Ramos (cell line): ENCODE measurements around the gene ARID5B.

Source experiments
- in situ Hi-C: fragments of 300-500 bp; cut with MboI; formaldehyde crosslinking; loops from one replicate; pipeline ENCODE4 v1.14.3; 2022; ENCODE audit warnings: low sequenced_read_pairs; ENCODE audit not compliant: unreplicated experiment

Gene ARID5B

DNA sequence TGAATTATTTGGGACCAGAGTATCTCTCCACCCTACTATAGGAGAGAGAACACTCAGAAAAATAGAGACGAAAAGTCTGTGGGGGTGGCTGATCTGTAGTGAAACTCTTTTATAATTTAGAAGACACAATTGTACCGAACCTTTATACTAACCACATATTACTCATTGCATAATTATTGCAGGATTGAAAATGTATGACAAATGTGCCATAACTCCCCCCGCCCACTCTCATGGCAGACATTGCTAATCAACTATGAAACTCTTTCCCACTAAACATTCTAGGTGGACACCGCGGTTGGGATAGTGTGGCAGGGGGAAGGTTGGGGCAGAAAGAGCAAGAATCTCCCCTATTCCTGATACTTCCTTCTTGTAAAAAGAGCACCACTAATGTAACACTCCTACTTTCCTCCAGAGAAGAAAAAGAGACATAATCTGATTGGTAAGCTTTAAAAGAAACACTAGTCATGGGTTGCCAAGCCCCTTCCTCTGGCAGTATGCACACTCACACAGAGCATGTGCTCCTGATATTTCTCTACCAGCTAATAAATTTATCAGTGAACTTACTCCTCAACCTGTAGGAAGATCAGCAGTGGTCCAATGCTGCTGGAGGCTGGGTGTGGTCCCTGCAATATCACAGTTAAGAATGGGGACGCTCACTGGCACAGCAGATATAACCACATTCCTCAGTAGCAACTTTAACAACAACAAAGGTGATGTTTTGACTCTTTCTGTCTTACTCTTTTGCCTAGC is 18.7 kb upstream of the ARID5B start:
- in situ Hi-C loops = no loop called here

DNA sequence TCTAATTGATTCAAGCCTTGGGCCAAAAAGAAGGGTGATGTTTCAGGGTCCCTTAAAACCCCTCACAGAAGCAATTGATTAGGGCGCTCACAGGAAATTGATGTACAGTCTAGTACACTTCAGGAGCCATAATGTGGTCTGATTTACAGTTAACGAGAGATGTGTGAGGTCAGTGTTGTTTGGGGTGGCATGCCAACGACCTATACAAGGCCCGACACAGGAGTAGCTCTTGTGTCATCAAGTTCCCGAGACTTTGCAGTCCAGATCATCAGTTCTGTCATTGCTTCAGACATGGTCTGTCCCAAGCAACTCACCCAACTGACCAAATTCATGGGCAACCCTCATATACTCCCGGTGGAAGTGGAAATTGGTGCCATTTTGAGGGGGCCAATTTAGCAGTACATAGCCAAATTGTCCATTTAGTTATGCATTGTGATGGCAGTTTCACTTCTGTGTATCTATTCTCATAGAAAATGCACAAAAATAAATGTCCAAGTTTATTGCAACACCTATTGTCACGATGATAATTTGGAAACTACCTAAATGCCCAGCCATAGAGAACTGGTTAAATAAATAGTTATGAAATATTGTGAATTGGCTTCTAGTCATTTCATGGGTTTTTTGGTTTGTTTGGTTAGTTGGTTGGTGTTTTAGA is 18.0 kb upstream of the ARID5B start:
- in situ Hi-C loops = no loop called here

GRCh38 chr10:61887772-61888171 is 13.7 kb upstream of the ARID5B start:
- in situ Hi-C loops = no loop called here

GRCh38 chr10:61888744-61889143 is 12.8 kb upstream of the ARID5B start:
- in situ Hi-C loops = no loop called here

DNA sequence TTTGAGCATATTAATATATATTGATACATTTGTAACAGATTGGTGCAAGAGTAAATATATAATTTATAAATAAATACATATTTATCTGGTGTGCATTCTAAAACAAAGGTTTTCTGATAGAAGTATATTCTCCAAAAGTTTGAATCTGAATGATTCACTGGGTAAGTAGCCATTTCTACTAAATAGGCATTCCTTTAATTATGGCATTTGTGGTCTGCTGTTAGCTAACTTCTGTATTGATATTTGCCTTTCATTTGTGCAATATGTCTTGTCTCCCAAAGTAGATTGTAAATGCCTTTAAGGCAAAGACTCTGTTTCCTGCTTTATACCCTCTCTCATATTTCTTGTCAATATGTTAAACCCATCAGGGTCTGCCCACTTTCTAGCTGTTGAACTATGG is 11.1 kb upstream of the ARID5B start:
- in situ Hi-C loops = loop anchor here (10.0 kb wide), 2 partner anchors 154 to 344 kb away; no protein-coding TSS in a partner anchor

GRCh38 chr10:61890881-61891409 is 10.6 kb upstream of the ARID5B start:
- in situ Hi-C loops = loop anchor here (10.0 kb wide), 2 partner anchors 154 to 344 kb away; no protein-coding TSS in a partner anchor

- in situ Hi-C loops = loop anchor here (10.0 kb wide), 2 partner anchors 153 to 343 kb away; no protein-coding TSS in a partner anchor
Observed at GRCh38 chr10:61891906-61892585, 9.5 kb upstream of the ARID5B start.

DNA sequence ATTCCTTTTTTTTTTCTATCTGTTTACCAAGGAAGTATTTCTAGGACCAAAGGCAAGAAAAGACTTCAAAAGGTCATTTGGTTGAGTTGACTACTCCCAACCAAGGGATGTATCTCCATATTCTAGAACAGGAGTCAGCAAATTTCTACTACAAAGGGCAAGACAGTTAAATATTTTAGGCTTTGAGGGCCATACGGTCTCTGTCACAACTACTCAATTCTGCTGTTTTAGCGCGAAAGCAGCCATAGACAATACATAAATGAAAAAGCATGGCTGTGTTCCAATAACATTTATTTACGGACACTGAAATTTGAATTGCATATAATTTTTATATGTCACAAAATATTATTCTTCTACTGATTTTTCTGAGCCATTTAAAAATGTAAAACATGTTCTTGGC is 8.5 kb upstream of the ARID5B start:
- in situ Hi-C loops = loop anchor here (10.0 kb wide), 2 partner anchors 152 to 342 kb away; no protein-coding TSS in a partner anchor

DNA sequence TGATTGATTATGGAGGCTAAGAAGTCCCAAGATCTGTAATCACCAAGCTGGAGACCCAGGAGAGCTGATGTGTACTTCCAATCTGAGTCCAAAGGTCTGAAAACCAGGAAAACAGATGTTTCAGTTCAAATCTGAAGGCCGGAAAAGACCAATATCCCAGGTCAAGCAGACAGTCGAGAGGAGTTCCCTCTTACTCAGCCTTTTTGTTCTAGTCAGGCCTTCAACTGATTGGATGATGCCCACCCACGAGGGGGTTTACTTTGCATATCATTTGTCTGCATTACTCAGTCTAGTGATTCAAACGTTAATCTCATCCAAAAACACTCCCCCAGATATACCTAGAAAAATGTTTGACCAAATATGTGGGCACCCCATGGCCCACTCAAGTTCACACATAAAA is 7.4 kb upstream of the ARID5B start:
- in situ Hi-C loops = loop anchor here (10.0 kb wide), 2 partner anchors 151 to 341 kb away; no protein-coding TSS in a partner anchor

- in situ Hi-C loops = loop anchor here (10.0 kb wide), 2 partner anchors 149 to 339 kb away; no protein-coding TSS in a partner anchor
Observed at GRCh38 chr10:61895898-61896600, 5.5 kb upstream of the ARID5B start.

DNA sequence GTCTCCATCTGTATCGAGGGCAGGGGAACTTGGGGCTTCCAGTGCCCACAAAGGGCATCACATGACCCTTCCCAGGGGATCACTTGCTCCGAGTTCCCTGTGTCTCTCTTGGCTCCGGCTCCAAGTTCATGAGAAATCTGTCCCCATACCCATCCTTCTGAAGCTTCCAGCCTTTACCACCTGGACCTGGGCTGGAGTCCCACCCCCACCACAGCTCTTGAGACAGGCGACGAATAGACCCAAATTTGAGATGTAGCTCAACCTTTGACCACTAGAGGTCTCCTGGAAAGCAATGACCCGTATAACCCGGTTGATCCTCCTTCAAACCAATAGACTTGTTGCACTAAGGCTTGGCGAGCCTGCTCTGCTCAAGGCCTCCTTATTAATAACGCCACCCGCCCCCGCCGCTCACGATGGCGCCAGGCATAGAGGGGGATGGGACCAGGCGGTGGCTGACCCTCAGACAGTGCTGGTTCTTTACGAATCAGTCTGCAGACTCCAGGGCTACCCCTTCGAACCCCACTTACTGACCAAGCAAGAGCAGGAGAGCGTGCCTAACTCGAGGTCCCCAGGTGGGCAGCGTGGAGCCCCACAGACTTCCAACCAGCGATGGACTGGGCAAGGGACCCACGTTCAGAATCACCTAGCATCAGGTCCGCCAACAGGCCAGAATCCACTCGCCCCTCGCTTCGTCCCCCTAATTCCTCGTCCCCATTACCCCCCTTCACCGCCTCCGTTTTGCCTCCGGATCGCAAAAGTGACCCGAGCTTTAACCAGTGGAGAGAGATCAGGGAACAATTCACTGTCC is 4.4 kb upstream of the ARID5B start:
- in situ Hi-C loops = loop anchor here (10.0 kb wide), 2 partner anchors 148 to 338 kb away; no protein-coding TSS in a partner anchor

DNA sequence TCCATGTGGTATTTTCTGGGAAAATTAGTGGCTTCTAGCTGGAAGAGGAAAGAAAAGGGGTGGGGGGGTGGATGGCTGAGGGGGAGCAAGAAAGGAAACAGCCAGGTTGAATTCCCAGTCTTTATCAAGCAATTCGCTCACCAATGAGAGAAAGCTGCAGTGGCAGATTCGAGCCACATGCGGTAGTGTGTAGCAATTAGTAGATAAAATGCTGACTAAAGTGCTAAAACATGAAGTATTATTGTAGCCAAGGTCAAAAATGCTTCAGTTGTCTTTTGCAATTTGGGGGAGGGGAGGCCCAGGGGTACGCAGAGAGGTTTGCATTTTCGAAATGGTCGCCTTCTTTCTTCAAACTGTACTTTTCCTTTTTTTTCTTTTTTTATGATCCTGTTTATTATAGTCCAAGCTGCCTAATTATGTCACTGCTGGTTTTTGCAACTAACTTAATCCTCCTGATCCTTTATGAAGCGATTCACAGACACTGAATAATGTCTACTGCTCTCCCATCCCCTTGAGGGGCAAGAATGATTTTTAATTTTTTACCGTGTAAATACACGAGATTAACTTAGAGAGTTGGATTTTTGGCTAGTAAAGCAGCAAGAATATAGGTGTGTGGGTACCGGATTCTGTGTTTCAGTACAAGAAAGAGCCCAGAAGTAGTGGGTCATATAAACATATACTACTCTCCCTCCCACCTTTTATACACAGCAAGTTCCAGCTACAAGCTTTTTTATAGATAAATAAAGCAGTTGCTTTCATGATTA is 3.6 kb upstream of the ARID5B start:
- in situ Hi-C loops = loop anchor here (10.0 kb wide), 2 partner anchors 147 to 337 kb away; no protein-coding TSS in a partner anchor

- in situ Hi-C loops = loop anchor here (10.0 kb wide), 2 partner anchors 146 to 336 kb away; no protein-coding TSS in a partner anchor
Observed at GRCh38 chr10:61898435-61898778, 3.1 kb upstream of the ARID5B start.

DNA sequence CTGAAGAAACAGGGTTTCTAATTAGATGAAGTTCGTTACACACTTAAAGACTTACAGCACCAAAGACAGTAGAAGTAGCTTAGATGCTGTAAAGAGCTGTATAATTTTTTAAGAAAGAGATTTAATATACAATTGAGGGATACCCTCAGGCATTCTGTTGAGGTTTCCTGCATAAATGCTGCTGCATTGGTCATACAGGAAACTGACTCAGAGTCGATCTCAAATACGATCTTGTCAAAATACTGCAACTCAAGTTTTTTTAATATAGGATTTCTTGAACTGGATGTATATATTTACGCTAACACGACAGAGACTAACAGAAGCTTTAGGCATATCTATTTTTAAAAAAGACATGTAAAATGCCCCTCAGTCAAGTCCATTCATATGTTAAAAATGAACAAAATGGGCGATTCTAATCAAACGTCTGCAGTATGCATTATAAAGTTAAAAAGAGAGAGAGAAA is 2.4 kb upstream of the ARID5B start:
- in situ Hi-C loops = loop anchor here (10.0 kb wide), 2 partner anchors 146 to 336 kb away; no protein-coding TSS in a partner anchor

GRCh38 chr10:61899663-61899996 is 1.9 kb upstream of the ARID5B start:
- in situ Hi-C loops = loop anchor here (10.0 kb wide), 2 partner anchors 145 to 335 kb away; no protein-coding TSS in a partner anchor

GRCh38 chr10:61899997-61900828 is 1.3 kb upstream of the ARID5B start:
- in situ Hi-C loops = loop anchor here (10.0 kb wide), 2 partner anchors 145 to 335 kb away; no protein-coding TSS in a partner anchor

DNA sequence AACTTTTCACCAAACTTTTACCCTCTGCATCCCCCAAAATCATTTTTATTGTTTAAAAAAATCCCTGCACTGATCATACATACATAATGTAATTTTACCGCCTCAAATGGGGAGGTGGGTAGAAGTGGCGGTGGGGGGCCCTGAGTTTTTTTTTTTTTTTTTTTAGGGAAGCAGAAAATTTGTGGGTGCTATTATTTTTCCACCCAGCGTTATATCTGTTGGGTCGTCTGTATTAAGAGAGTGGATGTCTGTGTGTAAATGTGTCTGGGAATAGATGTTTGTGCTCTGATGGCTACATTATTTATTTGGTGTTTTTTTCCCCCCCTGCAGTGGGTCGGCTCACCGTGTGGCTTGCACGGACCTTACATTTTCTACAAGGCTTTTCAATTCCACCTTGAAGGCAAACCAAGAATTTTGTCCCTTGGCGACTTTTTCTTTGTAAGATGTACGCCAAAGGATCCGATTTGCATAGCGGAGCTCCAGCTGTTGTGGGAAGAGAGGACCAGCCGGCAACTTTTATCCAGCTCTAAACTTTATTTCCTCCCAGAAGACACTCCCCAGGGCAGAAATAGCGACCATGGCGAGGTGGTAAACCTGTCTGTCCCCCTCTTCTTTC is 438 bp downstream of the ARID5B start:
- in situ Hi-C loops = no loop called here
